ENCODE data around the gene EIF3F.

EIF3F gene, protein sequence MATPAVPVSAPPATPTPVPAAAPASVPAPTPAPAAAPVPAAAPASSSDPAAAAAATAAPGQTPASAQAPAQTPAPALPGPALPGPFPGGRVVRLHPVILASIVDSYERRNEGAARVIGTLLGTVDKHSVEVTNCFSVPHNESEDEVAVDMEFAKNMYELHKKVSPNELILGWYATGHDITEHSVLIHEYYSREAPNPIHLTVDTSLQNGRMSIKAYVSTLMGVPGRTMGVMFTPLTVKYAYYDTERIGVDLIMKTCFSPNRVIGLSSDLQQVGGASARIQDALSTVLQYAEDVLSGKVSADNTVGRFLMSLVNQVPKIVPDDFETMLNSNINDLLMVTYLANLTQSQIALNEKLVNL

GRCh38 chr11:7986768-7987559, at the start of gene EIF3F:
TSS of gene EIF3F (plus strand) at chr11:7987337. CDS start at chr11:7987353, 16 bp downstream.
- peak within 1 kb of the TSS; percentile 42; the same call in 1 of the 2 replicates for H3K27ac ChIP-seq
- peak within 1 kb of the TSS; percentile 94 for H2AFZ ChIP-seq (ENCODE audit: low read depth)
- no peaks in the 10 kb centered on the region; the same call in 1 of the 2 replicates for H3K36me3 ChIP-seq (ENCODE audit: insufficient read depth)
- peaks cover 41% of the 10 kb centered on the region for H3K79me2 ChIP-seq (ENCODE audit: insufficient read depth, low read depth)
- H3K4me3 ChIP-seq (IDR thresholded peaks at IDR 0.05; ENCODE audit: insufficient read depth, low read depth, low read length) = no peak within 1 kb of the TSS
- TF ChIP-seq, protein P1, sequence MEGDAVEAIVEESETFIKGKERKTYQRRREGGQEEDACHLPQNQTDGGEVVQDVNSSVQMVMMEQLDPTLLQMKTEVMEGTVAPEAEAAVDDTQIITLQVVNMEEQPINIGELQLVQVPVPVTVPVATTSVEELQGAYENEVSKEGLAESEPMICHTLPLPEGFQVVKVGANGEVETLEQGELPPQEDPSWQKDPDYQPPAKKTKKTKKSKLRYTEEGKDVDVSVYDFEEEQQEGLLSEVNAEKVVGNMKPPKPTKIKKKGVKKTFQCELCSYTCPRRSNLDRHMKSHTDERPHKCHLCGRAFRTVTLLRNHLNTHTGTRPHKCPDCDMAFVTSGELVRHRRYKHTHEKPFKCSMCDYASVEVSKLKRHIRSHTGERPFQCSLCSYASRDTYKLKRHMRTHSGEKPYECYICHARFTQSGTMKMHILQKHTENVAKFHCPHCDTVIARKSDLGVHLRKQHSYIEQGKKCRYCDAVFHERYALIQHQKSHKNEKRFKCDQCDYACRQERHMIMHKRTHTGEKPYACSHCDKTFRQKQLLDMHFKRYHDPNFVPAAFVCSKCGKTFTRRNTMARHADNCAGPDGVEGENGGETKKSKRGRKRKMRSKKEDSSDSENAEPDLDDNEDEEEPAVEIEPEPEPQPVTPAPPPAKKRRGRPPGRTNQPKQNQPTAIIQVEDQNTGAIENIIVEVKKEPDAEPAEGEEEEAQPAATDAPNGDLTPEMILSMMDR (conservative IDR thresholded peaks at IDR 0.05; ENCODE audit: low read depth, low read length) = peak; percentile 77
- peak within 1 kb of the TSS; percentile 98 for H3K4me2 ChIP-seq
- H3K9ac ChIP-seq = peak within 1 kb of the TSS; percentile 78
- H3K4me1 ChIP-seq (ENCODE audit: low read depth, poor library complexity, severe bottlenecking) = peaks cover 22% of the 10 kb centered on the region
- H4K20me1 ChIP-seq (ENCODE audit: insufficient read depth) = no peaks in the 10 kb centered on the region
- no peaks in the 10 kb centered on the region for H3K27me3 ChIP-seq (ENCODE audit: insufficient read depth, low read depth)

DNA sequence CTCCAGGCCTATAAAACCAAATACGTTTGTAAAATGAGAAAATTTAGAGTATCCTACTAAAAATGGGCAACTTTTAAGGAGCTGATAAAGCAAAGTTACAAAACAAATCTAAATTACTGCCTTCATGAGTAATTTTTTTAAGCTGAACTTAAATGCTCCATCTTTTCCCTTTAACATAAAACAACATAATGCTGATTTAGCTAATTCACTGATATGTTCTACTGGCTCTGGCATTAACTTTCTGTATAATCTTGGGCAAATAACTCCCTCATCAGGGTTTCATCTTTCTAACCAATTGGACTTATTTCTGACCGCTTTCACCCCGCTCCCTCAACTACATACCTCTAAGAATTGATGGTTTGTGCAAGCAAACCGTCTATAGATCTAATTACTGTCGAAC, 46.0 kb upstream of the EIF3F start:
- Histone ChIP-seq H3K9ac (no peak overlapping the region), H3K79me2 (ENCODE audit: insufficient read depth, low read depth) (no peaks in the 10 kb centered on the region), H4K20me1 (ENCODE audit: insufficient read depth) (no peaks in the 10 kb centered on the region), H3K4me3 (IDR thresholded peaks at IDR 0.05; ENCODE audit: insufficient read depth, low read depth, low read length) (no peak overlapping the region), H3K27me3 (ENCODE audit: insufficient read depth, low read depth) (no peaks in the 10 kb centered on the region), H3K27ac (no peak overlapping the region), H2AFZ (ENCODE audit: low read depth) (no peak overlapping the region), H3K4me2 (no peak overlapping the region), H3K4me1 (ENCODE audit: low read depth, poor library complexity, severe bottlenecking) (no peaks in the 10 kb centered on the region), H3K36me3 (ENCODE audit: insufficient read depth) (no peaks in the 10 kb centered on the region)
- TF ChIP-seq, protein P1 (conservative IDR thresholded peaks at IDR 0.05; ENCODE audit: low read depth, low read length) = no peak

DNA sequence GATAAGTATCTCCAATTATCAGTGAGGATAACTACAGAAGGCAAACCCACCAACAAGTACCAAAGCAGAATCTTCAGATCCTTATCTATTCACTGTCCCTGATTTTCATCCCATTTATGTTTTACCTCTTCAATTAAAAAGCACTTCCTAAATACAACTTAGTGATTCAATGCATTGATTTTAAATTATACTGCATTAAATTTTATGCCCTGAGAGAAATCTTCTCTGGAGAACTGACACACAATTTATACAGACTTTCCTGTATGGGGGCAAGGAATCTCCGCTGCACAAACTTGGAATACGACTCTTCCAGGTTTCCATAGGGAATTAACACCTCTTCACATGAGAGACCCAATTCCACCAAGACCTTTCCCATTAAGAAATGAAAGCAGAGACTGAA, 45.5 kb upstream of the EIF3F start, which contains the start of gene OR10A3:
Gene OR10A3, minus strand, starts transcription at position 101 of the 400 bp plus-strand sequence. CDS start 2,188 bp downstream, outside the sequence.
- H3K27ac ChIP-seq = no peak within 1 kb of the TSS
- no peaks in the 10 kb centered on the region for H3K79me2 ChIP-seq (ENCODE audit: insufficient read depth, low read depth)
- H3K27me3 ChIP-seq (ENCODE audit: insufficient read depth, low read depth) = no peaks in the 10 kb centered on the region
- no peaks in the 10 kb centered on the region for H3K4me1 ChIP-seq (ENCODE audit: low read depth, poor library complexity, severe bottlenecking)
- no peak within 1 kb of the TSS for H3K4me3 ChIP-seq (IDR thresholded peaks at IDR 0.05; ENCODE audit: insufficient read depth, low read depth, low read length)
- no peak within 1 kb of the TSS for H3K4me2 ChIP-seq
- no peak within 1 kb of the TSS for H3K9ac ChIP-seq
- TF ChIP-seq, protein P1 (conservative IDR thresholded peaks at IDR 0.05; ENCODE audit: low read depth, low read length) = no peak
- no peak within 1 kb of the TSS for H2AFZ ChIP-seq (ENCODE audit: low read depth)
- no peaks in the 10 kb centered on the region for H4K20me1 ChIP-seq (ENCODE audit: insufficient read depth)
- H3K36me3 ChIP-seq (ENCODE audit: insufficient read depth) = no peaks in the 10 kb centered on the region

DNA sequence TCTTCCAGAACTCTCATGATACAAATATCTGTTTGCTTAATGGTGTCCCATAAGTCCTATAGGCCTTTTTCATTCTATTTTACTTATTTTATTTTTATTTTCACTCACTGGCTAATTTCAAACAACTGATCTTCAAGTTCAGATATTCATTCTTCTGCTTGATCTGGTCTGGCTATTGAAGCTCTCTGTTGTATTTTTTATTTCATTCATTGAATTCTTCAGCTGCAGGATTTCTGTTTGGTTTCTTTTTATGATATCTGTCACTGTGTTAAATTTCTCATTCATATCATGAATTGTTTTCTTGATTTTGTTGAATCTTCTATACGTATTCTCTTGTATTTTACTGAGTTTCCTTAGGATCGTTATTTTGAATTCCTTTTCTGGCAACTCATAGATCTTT, 43.0 kb upstream of the EIF3F start:
- no peaks in the 10 kb centered on the region for H3K36me3 ChIP-seq (ENCODE audit: insufficient read depth)
- no peak overlapping the region for H3K4me2 ChIP-seq
- H3K4me1 ChIP-seq (ENCODE audit: low read depth, poor library complexity, severe bottlenecking) = no peaks in the 10 kb centered on the region
- TF ChIP-seq, protein P1 (conservative IDR thresholded peaks at IDR 0.05; ENCODE audit: low read depth, low read length) = no peak
- no peaks in the 10 kb centered on the region for H3K79me2 ChIP-seq (ENCODE audit: insufficient read depth, low read depth)
- H4K20me1 ChIP-seq (ENCODE audit: insufficient read depth) = no peaks in the 10 kb centered on the region
- no peak overlapping the region for H3K27ac ChIP-seq
- no peak overlapping the region for H3K9ac ChIP-seq
- H3K27me3 ChIP-seq (ENCODE audit: insufficient read depth, low read depth) = no peaks in the 10 kb centered on the region
- no peak overlapping the region for H2AFZ ChIP-seq (ENCODE audit: low read depth)
- H3K4me3 ChIP-seq (IDR thresholded peaks at IDR 0.05; ENCODE audit: insufficient read depth, low read depth, low read length) = no peak overlapping the region

Measured in KMS-11 (cell line).